Hematopoietic multipotent progenitor cell treated with erythropoietin and hydrocortisone succinate and interleukin-3 and kit ligand, for 17 days (in vitro differentiated cells): Measurements from ENCODE around the gene LBP.
"Not testable (repeated sequence)": the region's sequence is repeated elsewhere in the genome, so short reads cannot be mapped to it uniquely, and the experiment has no call there.

Experiments
- DNase-seq: peaks from one replicate; pipeline ENCODE4 v3.0.0-alpha.2; 2015; ENCODE audit warnings: low spot score

The LBP gene

DNA sequence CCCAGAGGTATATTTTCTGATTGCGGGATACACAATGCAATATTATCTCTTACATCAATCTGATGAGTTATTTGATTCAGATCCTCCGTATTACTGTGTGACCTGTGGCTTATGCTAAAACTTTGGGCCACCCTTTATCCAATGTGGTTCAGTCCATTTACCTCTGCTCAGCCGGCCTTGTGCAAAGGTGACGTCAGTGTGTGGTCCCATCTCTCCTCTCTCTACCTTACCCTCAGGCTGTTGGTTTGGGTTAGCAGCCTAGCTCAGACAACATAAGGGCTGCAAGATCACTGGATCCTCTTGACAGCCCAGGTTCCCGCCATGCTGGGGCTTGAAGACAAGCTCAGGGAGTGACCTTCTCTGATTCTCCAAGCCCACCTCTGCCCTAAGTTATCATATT lies 55.8 kb downstream of the LBP start:
- no peak for DNase-seq

DNA sequence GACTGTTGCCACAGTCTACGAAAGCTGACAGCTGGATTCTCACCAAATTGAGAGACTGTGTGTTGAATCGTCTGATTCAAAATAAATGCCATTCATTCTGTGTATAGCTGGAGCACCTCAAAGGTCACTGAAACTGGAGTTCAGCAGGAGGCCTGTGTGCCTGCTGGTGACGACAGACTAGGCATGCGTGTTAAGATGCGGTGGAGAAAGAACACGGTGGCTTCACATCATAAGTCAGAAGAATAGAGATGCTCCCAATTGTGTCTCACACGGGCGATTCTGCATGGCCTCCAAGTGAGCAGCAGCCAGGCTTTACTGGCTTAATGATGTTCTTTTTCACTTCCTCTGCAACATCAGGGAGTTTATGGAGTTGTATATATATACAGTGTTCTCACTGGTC lies 56.5 kb downstream of the LBP start:
- DNase-seq = no peak

DNA sequence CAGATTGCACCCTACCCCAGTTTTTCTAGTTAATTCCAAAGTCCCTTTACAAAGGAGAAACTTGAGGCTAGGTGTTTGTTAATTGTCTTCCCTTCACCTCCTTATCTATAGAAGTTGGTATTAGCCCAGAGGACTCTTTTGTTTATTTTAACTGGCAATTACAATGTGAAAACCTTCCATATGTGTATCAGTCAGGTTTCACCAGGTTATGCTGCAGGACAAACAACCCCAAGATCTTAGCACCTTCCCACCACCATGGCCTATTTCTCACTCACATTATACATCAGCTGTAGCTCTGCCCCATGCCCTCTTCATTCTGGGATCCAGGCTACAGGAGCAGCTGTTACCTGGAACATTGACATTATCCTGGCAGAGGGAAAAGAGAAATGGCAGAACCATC lies 57.7 kb downstream of the LBP start:
- no peak for DNase-seq

DNA sequence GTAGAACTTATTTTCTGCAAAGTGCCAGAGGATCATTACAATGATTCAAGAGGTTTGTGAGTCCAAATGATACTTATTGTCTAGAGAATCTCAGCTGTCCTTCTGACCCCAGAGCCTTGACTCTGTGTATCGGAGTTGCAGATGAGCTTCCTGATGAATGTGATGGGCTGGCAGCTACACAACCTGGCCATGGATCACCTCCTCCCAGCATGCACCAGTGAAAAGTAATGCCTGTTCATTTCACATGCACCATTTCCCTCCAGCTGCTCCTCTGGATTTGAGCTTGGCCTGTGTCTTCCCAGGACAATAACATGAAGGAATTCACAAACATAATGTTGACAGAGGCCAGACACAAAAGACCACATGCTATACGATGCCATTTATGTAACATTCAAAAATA lies 58.9 kb downstream of the LBP start:
- DNase-seq = no peak

DNA sequence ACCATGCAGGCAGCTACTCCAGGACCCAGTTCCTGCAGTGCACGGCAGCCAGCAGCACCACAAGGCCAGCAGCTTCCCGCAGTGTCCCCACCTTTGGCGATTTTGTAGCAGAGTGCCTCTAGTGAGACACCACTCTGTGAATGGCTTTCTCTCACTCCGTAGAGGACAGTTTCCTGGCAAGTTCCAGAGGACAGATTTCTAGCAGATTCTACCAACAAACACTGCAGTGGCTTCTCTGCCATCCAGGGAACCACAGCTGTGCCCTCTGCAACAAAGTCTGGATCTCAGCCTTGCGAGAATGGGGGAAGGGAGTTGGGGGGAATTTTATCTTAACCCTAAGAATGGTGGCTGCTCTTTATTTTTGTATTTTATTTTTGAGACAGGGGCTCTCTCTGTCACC lies 60.2 kb downstream of the LBP start:
- DNase-seq = no peak

DNA sequence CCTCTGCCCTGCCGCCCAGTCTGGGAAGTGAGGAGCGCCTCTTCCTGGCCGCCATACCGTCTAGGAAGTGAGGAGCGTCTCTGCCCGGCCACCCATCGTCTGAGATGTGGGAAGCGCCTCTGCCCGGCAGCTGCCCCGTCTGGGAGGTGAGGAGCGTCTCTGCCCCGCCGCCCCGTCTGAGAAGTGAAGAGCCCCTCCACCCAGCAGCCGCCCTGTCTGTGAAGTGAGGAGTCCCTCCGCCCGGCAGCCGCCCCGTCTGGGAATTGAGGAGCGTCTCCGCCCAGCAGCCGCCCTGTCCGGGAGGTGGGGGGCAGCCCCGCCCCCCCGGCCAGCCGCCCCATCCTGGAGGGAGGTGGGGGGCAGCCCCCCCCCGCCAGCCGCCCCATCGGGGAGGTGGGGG lies 61.0 kb downstream of the LBP start:
- no peak for DNase-seq

DNA sequence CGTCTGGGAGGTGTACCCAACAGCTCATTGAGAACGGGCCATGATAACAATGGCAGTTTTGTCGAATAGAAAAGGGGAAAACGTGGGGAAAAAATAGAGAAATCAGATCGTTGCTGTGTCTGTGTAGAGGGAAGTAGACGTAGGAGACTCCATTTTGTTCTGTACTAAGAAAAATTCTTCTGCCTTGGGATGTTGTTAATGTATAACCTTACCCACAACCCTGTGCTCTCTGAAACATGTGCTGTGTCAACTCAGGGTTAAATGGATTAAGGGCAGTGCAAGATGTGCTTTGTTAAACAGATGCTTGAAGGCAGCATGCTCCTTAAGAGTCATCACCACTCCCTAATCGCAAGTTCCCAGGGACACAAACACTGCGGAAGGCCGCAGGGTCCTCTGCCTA lies 61.5 kb downstream of the LBP start:
- DNase-seq = not testable (repeated sequence)

DNA sequence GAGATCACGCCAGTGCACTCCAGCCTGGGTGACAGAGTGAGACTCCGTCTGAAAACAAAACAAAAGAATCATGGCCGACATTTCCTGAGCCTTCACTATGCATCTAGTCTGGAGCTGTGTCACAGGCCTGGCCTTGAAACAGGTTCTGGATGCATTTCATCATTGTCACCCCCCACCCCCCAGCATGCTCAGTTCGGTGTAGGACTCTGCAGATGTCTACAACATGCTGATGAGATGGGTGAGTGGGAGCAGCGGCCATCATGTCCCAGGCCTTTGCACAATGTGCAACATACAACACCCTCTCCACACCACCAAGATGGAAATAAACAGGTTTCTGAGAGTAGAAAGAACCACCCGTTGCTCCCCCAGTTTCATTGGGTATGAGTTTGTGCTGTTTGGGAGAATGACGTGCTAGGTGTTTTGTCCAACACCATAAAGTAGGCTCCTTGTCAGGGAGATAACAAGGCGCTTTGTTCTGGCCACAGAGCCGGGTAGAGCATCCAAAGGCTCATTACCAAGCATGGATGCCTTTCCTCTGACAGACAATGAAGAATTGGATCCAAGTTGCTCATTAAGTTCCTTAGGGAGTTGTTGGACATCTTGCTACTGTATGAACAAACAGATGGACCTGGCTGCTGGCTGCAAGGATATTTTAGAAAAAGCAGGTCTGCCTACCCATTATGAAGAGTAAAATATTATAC lies 66.7 kb downstream of the LBP start:
- no peak for DNase-seq

DNA sequence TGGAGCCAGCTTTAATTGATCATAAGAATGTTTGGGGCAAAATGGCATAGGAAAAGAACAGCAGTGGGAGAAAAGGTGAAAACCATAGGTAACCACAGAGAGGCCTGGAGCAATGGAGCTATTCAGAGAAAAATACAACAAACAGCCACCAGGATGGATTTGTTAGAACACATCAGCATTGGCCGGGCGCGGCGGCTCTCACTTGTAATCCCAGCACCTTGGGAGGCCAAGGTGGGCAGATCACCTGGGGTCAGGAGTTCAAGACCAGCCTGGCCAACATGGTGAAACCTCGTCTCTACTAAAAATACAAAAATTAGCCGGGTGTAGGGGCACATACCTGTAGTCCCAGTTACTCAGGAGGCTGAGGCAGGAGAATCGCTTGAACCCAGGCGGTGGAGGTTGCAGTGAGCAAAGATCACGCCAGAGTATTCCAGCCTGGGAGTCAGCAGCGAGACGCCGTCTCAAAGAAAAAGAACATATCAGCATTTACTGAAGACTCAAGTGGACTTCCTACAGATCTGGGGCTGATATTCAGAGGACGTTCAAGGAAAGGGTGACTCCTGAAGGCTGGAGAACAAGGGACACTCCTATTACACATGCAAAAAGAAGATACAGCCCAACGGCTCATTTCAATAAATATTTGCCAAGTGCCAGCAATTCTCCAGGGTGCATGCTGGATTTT lies 68.6 kb downstream of the LBP start:
- DNase-seq = no peak

DNA sequence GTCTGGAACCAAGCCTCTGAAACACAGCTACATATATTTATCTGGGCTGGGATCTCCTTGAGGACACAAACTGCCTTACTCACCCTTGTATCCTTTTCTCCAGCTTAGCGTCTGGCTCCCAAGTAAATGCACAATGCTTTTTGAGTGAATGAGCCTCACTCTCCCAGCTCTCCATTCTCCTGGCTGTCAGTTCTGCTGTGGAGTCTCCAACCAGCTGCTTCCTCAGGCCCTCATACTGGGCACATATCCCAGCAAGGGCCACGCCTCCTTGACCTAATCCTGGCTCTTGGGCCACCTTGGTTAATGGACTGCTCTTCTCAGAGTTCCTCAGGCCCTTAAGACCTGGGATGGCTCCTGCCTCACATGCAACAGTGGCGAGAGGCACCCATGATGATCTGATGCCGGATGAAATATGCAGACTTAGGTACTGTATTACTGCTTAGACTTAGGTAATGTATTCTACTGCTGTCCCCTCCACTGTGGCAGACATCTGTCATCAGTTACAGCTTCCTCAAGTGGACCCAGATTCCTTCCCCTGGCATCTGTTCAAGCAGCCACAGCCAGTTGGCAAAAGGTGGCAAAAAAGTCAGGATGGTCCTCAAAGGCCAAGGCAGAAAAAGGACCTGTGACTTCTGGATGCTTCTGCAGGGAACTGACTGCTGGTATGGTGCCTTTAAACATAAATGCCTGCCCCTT lies 72.4 kb downstream of the LBP start:
- DNase-seq = no peak

DNA sequence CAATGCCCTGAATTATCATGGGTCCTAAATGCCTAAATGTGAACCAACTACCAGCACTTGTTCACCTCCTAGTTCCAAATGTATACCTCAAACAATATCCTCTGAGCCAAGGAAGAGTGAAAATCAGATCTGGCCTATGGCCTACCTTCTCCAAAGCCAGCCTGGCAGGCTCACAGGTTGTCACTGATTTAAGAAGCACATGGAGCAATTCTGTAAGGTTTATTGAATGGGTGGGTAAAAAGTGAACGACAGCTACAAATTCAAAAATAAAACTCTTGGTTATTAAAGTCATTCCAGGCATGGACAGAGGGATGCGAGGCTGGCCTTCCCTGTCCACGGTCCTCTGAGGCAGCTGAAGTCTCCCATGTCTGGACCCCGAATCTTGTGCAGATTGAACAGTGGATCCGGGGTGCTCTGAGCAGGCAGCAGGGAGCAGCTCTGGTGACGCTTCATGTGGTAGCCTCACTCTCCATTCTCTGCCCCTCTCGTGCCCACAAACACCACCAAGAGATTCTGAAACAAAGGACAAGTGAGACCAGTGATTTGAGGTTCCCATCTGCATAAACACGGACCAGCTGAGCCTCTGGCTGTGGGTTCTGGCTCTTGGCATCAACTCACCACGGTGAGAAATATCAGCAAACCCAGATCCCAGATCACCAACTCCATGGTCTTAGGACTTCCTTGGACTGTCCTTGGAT lies 74.3 kb downstream of the LBP start:
- DNase-seq = no peak

DNA sequence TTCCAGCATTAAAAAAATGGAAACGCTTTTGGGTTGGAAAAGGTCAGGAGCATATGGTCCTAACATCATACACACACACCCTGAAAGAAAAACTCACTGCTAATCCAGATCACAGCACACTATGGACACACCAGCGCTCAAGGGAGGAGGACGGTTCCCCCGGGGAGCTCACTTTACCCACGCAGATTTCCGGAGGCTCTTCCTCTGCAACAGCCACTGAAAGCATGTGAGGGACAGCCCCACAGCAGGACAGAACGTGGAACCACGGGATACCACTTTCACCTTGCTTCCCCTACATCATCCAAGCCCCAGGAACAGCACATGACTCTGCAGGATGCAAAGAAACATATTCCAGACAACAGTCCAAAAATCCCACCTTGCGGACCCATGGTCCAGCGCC lies 75.6 kb downstream of the LBP start:
- DNase-seq = no peak

DNA sequence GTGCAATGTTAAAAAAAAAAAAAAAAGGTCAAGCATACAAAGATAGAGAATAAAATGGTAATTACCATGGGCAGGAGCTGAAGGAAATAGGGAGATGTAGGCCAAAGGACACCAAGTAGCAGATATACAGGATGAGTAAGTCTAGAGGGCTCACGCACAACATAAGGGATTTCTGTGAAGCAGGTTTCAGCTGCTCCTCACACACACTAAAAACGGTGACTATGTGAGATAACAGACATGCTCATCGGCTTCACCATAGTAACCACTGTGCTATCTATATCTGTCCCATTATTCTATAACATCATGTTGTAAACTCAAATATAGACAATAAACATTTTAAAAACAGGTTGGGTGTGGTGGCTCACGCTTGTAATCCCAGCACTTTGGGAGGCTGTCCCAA lies 77.3 kb downstream of the LBP start:
- DNase-seq = no peak

DNA sequence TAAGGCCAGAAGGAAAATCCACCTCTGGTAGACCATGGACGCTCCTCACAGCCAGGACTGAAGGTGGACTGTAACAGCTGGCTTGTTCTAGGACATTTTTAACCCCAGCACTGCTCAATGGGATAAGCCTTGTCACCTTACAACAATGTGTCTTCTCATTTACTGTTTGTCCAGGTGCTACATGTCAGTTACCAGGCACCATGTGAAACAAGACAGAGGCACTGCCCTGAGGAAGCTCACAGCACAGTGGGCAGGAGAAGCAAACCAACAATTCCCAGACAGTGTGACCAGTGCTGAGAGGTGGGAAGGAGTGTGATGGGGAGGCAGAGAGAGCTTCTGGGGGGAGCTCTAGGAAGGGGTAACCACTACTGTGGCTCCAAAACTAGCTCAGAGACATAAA lies 78.1 kb downstream of the LBP start:
- DNase-seq = no peak

DNA sequence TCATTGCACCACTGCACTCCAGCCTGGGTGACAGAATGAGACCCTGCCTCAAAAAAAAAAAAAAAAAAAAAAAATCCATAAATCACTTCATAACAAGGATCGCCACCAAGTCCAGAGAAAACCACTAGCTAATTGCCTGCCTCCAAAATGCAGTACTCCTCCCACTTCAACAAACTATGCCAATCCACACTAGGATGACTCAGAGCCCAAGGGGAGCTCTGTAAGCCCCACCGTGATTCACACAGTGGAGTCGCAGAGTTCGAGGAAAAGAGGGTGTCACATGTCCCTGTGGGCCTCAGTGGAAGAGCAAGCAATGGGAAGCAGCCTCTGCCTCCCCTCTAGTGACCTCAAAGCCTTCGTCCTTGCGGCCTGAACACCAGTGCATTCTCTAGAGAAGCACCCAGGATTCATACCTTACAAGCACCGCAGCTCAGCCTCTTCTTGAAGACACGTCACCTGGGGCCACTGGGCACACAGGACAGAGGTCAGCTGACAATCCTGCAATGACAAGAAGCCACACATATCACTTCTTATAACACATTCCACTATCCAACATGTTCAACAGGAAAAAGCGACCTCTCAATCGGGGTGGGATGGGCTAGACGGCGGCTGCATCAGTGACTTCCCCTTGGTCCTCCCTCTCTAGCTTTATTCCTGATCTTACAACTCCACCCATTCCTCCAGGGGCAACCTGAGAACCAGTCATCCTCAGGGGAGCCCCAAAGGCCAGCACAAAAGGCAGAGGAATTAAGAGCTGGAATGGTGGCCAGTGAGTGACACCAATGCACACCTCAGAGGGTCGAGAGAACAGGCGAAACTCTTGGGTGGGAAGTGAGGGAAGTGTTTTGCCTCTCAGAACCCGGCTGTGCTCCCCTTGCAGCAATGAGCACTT lies 80.0 kb downstream of the LBP start:
- no peak for DNase-seq
